ENCODE measurements around the gene LRRC4.

LRRC4 gene

DNA sequence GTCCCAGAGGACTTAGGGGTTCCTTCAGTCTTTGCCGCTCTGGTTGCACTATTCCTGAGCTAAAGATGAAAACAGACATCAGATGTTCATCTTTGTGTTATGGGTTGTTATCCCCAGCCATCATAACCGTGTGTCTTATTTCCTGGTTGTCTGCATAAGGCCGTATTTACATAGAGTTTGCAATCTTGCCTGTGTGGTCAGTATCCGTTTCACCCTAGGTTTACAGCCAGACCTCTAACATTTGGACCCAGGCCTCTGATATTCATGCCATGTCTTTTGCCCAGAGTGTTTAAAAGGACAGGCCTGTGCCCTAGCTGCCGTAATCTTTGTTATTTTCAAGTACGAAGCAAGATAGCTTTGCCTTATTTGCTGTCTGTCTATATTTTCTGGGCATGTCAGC is 26.6 kb downstream of the LRRC4 start:
- DNase-seq = no peak

DNA sequence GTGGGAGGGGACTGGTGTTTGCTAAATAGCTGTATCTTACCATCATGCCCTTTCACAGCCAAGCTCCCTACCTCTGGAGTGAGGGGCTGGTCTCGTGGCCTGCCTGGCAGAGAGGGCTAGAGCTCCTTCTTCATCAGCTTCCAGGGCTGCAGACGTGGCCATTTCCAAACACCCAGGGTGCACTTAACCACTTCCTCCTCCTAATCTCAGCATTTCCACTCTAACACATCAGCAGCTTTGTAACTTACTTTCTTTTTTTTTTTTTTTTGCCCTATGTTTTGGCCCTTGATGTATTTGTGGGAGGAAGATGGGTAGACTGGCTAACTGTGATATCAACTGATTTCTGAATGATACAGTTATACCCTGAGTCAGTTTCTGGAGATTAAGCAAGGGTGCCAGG is 27.4 kb downstream of the LRRC4 start:
- no peak for DNase-seq

DNA sequence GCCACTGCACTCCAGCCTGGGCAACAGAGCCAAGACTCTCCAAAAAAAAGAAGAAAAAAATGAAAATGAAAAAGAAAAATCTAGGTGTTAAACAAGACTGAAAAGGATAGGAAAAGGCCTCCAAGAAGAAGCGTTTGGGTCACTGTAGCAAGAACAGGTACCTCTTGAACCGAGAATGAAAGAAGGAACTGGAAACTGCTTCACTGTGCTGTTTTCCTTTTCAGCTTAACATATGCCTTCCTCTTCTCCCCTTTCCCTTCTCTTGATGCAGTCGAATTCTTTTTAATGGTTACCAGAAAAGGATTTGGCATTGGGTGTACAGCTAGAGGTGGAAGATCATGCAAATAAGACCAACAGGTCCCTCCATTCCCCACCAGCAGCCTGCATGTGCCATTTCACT is 28.1 kb downstream of the LRRC4 start:
- DNase-seq = no peak

DNA sequence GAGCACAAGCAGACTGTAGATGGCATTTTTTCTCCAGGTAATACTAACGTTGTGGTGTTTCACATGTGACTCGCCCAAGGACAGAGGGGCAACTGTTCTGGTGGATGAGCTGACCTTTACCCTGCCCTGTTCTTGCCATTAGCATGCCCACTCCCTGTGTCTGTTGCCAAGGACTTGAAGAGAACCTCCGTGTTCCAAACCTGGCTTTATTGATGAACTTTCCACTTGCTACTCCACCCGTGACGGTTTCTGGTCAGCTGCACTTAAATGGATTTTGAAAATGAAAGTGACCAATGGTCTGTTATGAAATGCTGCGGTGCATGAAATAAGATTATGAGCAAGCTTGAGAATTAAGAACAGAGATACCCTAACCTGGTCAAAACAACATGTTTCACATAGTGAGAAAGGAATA is 30.4 kb downstream of the LRRC4 start:
- DNase-seq = no peak

DNA sequence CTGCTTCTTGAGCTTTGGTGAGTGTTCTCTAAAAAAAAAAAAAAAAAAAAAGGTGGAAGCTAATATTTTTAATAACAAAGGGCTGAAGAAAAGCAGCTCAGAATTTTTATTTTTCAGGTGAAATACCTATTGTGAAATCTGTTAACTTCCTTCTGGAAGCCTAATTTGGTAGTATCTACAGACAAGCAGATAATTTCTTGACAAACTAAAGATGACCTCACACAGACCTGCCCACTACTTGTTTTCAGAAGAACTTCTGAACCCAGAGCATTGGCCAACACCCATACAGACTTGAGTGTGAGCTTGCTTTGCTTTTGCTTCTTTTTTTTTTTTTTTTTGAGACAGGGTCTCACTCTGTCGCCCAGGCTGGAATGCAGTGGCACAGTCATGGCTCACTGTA is 31.2 kb downstream of the LRRC4 start:
- DNase-seq = no peak

DNA sequence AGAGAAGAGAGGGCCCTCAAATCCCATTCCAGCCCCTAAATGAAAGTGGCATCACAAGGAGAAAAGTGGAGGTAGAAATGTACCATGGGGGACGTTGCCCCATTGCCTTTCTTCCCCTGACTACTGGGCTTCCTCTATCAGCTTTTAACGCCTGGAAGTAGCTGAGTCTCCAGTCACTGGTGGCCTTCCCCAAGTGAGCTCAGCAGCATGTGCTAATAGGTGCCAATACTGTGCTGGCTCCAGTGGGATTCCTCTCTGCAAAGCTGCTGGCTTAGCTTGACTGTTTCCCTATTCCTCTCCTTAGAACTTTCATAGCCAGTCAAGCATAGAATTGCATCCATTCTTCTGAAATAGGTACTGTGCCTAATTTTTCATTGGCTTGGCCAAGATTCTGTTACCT is 32.6 kb downstream of the LRRC4 start:
- DNase-seq = no peak

DNA sequence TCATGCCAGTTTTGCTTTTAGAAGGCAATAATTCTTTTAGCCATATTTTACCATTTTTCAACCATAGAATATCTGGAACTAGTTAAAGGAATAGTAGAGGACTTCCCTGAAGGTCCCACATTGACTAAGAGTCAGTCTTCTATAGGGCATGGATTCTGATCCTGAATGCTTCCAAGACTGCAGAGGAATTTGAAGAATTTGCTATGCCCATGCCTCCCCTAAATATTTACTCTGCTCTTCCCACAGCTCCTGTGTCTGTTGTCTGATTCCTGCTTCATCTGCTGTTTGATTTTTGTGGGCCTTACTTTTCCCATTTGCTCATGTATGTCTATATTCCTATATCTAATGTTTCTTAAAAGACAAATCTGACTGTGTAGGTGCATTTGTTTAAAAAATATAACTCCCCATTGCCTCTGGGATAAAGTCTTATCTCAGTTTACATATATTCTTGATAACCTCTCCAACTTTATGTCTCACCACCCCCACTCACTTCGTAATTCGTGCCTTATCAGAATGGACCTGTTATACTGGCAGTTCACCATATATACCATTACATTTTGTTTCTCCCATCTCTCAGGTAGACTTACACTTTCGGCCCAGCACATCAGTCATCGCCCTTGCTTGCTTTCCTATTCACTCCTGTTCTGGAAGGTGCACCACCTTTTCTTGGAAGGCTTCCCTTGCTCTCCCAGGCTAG is 33.9 kb downstream of the LRRC4 start:
- DNase-seq = no peak

DNA sequence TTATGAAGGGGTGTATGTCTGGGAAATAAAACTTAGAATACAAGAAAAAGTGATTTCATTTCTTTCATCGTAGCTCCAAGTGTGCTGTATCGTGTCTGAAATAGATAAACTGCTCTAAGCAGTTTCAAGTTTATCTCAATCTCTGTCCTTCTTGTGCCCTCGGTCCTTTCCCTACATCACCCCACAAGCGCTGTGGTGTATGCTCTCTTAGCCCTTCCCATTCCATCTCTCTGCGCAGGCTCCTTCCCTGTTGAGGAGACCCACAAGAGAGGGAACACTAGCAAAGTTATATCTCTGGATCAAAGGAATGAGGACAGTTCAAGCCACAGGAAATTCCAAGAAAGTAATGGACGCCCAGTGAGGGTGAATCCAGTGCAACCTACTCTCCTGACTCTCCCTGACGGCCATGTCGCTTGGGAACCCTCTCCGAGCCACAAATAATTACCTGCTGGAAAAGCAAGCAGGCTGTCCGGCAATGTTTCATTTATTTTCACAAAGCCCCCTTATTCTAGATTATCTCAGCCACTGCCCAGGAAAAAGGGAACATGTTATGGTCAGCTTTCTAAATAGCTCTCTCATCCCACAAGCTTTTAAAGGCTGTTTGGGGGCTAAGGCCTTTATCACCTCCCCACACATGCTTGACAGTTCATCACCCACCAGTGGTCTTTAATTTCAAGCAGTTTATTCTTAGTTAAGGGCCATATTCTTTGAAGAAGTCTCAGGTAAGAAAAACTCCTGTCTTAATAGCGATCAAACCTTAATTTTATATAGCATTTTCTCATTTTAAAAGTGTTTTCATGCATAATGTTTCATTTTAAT is 34.8 kb downstream of the LRRC4 start:
- DNase-seq = no peak

DNA sequence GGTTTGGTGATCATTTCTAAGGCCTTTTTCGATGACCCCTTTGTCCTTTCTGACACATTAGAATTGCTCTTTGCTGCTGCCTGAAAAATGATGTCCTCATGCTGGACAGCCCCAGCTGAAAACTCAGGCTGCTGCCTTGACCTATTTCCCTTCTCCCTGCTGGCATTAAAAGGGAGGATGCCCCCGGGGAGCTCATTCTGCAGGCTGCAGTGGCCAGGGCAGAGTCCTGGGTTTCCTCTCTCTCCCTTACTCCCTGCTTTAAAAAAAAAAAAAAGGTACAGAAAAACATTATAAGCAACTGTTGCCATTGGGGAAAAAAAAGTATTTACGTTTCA is 35.4 kb downstream of the LRRC4 start:
- DNase-seq = no peak

DNA sequence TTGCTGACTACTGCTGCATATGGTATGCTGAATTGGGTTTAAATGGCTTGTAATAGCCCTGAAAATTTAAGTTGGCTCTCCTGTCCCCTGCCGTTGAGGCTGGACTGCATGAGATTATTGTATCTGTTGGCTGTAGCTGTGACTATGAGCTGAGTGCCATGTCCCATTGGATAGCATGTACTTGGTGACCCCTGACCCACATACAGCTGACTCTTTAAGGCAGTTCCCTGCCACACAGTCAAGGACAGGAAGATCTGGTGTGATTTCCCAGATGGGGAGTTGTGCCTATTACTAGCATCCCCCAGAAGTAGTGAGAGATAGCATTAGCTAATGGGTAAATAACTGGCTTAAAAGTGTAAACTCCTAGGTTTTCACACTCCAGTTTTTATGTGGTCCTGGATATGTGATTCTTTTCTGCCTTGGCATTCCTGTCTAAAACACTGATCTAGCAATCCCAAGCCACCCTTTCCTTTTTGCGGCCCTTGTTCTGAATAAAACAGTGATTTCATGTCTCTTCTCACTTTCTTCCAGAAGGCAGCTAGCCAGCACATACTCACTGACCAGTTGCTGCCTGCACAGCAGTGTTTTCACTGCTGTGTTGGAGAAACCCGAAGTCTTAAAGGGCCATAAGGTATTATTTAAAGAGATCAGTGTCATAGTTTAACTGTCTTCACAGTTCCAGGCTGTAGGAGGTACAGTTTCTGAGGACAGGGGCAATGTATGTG is 35.9 kb downstream of the LRRC4 start:
- no peak for DNase-seq

DNA sequence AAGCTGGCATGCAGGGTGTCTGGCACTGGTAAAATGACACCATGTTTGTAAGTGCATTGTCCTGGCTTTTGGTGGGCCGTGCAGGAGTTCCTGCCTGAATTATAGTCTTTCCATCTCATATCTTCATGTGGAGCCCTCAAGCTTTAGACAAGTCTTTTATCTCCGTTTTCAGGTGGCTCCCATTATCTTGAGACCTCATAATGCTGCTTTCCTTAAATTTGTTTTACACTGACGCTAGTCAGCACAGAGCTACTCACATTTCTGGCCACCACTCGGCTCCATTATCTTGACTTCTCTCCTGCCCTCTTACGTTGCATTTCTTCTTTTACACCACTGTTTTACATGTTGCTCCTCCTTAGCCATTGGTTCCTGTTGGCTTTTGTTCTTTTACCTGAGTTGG is 37.2 kb downstream of the LRRC4 start:
- DNase-seq = no peak

DNA sequence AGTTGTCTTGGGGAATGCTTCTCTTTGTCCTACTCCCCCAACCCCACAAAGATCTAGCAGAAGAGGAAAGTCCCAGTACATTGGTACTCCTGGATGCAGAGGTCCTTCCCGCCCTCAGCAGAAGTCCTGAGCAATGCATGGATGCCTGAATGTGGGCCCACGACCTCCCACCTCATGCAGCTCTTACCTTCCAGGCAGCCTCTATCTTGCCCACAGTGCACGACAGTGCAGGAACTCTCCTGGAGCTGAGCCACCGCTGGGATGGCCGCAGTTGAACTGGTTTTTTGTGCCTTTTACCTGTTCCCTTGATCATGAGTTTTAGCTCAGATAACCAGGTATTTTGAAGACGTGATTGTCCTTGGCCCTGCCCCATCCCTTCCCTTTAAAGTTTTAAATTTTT is 37.9 kb downstream of the LRRC4 start:
- DNase-seq = no peak

DNA sequence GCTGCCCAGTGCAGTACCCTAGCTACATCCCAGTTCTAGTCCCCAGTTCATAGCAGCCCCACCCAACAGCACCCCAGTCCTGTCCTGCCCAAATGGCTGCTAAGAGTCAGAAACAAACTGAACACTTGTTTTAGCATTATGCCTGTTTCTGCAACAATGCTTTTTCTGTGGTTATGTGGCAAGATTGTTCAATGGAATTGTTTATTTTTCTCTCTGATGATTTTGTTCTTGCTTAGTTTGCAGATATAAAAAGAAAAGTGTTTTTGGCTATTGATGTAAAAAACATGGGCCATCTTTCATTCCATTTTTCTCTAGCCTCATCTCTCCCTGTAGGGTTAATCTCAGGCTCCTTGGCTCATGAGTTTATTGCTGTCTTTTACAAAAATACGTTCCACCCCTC is 42.5 kb downstream of the LRRC4 start:
- DNase-seq = no peak

DNA sequence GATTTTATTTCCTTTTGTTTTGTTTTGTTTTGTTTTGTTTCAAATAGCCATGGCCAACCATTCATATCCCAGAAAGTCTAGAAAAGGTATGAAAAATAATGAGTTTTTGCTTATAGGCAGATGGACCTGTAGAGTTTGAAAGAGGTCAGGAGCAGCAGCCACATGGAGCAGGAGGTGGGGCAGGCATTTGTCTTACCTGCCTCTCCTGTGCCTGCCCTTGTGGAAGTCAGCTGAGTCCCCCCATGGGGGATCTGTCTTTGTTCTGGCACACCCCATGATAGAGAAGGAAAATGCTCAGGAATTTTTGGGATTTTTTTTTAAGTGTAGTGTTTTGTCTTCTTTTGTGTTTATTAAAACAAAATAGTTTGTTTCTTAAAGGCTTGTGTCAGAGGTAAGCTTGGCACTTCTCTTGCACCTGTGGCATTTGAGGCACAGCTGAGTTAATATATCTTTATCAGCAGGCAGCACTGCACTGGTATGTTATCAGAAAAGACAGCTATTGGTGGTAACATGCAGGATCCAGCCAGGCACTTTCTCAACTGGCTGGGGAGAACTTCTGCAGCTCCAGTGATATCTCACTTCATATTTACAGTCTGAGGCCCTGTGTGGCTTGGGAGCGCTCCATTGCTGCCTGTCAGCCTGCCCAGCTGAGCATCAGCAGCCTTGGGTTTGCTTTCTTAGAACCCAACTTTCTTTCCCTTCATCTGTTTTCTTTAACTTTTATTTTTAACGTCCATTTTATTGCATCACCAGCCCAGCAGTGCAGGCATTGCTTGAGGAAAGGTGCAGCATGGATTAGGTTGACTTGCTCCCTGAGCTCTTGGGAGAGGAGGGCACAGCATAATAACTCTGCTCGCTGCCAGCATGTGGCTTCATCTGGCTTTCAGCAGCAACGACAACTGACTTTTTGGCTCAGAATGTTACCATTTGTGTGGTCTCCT is 44.4 kb downstream of the LRRC4 start:
- no peak for DNase-seq

DNA sequence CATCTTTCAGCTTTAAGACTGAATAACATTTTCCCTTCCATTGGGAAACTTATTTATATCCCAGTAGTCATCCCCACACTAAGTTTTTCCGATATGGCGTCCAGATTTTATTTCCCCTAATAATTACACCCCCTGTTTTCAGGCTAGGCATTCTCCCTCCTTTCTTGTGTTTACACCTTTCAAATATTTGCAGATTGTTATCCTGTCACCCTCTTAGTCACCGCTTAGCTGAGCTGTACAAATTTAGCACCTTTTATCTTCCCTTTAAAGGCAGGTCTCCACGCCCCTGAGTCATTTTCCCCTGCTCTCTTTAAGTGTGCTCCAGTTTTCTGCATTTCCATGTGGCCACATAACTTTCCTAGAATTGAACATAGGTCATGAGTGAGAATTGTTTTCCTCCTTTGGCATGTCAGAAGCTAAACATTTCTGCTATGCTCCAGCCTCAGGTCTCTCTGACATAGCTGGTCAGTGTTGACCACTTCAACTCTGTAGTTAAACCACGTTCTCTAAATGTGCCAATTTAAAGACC is 47.4 kb downstream of the LRRC4 start:
- no peak for DNase-seq

DNA sequence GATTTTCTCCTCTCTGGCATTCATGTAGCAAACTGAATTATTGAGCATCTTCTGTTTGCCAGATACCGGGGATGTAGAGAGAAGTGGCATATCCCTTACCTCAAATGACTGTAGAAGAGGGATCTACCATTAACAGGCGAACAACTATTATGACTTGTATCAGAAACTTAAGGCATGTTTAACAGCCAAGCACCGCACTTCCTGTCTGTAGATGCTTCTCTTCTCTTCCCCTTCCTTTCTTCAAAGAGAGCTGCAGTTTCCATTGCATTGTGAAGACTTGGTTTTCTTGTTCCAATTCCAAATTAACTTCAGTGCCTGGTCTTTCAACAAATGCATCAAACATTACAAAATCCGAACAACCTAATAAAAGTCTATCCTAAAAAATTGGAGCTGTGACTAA is 49.3 kb downstream of the LRRC4 start:
- DNase-seq = no peak

DNA sequence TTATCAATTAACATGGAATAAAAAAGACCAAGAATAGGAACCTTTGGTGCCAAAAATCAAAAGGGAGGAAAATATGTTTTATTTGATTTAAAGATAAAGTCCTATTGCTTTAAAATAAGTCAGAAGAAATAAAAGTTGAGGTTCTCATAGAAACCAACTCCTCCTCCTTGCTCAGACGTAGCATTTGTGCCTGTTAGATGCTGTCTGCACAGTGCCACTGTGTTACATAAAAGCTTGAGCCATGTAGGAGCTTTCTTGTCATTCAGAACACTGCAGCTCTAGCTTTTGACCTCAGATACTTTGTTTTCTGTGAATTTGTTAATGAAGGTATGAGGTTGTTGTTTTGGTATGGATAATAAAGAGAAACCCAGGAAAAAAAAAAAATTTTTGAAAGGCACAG is 50.3 kb downstream of the LRRC4 start:
- no peak for DNase-seq

DNA sequence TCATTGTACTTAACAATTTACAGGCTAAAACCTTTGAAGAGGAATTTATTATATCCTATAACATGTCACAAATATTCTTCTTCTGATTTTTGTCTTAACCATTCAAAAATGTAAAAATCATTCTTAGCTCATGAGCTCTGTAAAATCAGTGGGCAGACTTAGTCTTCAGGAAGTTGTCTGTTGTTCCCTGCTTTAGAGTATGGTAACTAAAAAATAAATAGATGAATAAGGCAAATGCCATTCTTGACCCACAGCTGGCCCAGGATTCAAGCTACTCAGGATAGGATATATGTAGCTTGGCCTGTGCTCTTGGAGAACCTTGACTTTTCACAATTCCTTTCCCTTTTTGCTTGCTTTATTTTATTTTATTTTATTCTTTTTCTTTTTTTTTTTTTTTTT is 51.5 kb downstream of the LRRC4 start:
- DNase-seq = no peak

DNA sequence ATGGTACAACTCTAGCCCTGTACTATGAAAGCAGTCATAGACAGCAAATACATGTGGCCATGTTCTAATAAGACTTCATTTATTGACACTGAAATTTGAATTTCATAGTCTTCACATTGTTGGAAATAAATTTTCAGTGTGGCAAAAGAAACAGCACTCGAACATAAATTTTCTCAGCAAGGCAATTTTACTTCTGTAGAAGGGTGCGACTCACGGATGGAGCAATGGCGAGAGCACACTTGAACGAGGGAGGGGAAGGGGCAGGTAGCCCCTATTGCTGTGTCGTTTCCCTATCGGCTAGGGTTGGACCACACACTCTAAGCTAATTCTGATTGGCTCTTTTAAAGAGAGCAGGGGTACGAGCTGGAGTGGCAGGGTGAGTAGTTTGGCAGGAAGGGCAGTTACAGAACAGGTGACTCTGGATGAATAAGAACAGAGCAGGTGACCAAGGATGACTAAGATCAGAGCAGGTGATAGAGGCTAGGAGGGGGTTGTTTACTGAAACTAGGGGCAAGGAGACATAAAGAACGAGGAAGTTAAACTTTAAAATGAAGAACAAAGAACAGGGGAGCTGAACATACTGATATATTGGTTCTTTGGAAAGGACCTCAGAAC is 52.0 kb downstream of the LRRC4 start:
- no peak for DNase-seq

DNA sequence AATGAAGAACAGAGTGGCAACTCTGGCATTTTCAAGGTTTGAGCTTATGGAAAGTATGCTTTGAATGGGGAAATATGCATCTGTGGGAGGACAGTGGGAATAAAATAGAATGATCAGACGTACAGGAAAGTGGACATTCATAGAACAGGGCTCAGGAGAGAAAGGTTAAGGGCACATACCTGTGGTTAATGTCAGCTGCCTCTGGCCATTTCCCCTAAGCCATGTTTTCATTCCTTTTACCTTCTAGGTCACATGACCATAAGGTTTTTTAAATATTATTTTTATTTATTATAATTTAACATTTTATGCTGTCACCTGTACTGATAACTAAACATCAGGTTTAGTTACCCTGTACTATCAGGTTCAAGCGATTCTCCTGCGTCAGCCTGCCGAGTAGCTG is 52.8 kb downstream of the LRRC4 start:
- DNase-seq = no peak

Data from NCI-H446 treated with DMSO at 0.1 percent for 48 hours (cell line).